HFFc6 (cell line): Measurements from ENCODE around the gene SPEF2. TPM values are rescaled to one million over a fixed set of nuclear protein-coding genes. Genes with fewer than 3 reads are reported as not detected.
"Not testable (repeated sequence)": the region's sequence is repeated elsewhere in the genome, so short reads cannot be mapped to it uniquely, and the experiment has no call there.

Source experiments
- DNase-seq: peaks from one replicate; pipeline ENCODE4 v3.0.0-alpha.2; 2018
- H3K27ac Mint-ChIP-seq: 2 replicates; pipeline ENCODE4 v1.8.0; 2020; ENCODE audit warnings: mild to moderate bottlenecking, mixed read lengths
- H3K27me3 Mint-ChIP-seq: 2 replicates; pipeline ENCODE4 v1.8.0; 2021; ENCODE audit warnings: mild to moderate bottlenecking, moderate library complexity, mixed read lengths; ENCODE audit not compliant: insufficient read depth
- H3K36me3 Mint-ChIP-seq: 2 replicates; pipeline ENCODE4 v1.8.0; 2021; ENCODE audit warnings: low read depth, mixed read lengths
- H3K4me1 Mint-ChIP-seq: 2 replicates; pipeline ENCODE4 v1.8.0; 2020; ENCODE audit warnings: low read depth, mixed read lengths
- H3K4me3 Mint-ChIP-seq: 2 replicates; pipeline ENCODE4 v1.8.0; 2020; ENCODE audit warnings: mild to moderate bottlenecking, moderate library complexity, mixed read lengths
- H3K9me3 Mint-ChIP-seq: 2 replicates; pipeline ENCODE4 v1.8.0; 2020; ENCODE audit warnings: mild to moderate bottlenecking, mixed read lengths
- total RNA-seq, 6 experiments: library from RNA; stranded (reverse); fragmentation: NEBNext Ultra II Directional; extraction: Animal tissue kit (Norgen Biotek cat#: 25700); gene quantifications; 2 replicates in 1 of 6; 3 replicates in 5 of 6; pipeline ENCODE4 v1.2.3, GENCODE V29; 2021
- TF ChIP-seq, protein P1 (sequence below): fragments of 200-600 bp; sonication (generic); IDR thresholded peaks from 2 replicates; pipeline ENCODE4 v1.5.0; 2021; ENCODE audit warnings: antibody characterized with exemption, mild to moderate bottlenecking

The SPEF2 gene
- total RNA-seq, 6 experiments from 2014 or later, result 1.5 to 4.0 (median 2.3) TPM

DNA sequence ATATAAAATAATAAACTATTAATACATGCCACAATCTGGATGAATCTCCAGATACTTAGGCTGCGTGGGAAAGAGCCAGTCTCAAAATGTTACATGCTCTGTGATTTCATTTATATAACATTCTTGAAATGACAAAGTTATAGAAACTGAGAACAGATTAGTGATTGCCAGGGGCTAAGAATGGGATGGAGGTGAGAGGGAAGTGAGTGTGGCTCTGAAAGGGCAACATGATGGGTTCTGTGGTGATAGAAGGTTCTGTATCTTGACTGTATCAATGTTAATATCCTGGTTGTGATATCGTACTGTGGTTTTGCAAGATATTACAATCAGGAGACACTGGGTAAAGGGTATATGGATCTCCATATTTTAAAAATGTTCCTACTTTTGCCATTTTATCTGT lies 50.7 kb downstream of the SPEF2 start:
- Mint-ChIP-seq H3K36me3 (no peaks in the 10 kb centered on the region), H3K27ac (no peak overlapping the region), H3K9me3 (no peaks in the 10 kb centered on the region), H3K4me1 (peaks cover 9% of the 10 kb centered on the region; the same call in 1 of the 2 replicates), H3K27me3 (no peaks in the 10 kb centered on the region), H3K4me3 (no peak overlapping the region)
- TF ChIP-seq, protein P1, sequence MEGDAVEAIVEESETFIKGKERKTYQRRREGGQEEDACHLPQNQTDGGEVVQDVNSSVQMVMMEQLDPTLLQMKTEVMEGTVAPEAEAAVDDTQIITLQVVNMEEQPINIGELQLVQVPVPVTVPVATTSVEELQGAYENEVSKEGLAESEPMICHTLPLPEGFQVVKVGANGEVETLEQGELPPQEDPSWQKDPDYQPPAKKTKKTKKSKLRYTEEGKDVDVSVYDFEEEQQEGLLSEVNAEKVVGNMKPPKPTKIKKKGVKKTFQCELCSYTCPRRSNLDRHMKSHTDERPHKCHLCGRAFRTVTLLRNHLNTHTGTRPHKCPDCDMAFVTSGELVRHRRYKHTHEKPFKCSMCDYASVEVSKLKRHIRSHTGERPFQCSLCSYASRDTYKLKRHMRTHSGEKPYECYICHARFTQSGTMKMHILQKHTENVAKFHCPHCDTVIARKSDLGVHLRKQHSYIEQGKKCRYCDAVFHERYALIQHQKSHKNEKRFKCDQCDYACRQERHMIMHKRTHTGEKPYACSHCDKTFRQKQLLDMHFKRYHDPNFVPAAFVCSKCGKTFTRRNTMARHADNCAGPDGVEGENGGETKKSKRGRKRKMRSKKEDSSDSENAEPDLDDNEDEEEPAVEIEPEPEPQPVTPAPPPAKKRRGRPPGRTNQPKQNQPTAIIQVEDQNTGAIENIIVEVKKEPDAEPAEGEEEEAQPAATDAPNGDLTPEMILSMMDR, result no peak
- no peak for DNase-seq

DNA sequence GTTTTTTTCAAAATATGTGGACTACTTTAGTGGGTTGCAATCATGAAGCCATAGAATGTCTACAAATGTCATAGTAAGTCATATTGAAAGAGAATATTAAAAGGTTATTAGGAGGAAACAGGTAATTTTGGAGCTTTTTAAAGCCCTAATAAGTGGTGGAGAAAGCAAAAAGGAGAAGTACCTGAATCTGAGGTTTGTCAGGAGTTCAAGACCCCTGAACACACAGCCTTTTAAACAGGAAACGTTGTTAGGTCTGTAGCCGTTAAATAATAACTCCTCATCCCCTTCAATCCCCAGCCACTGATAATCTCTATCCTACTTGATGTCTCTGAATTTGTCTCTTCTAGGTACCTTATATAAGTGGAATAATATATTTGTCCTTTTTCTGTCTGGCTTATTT lies 51.1 kb downstream of the SPEF2 start:
- Mint-ChIP-seq H3K4me1 (peaks cover 9% of the 10 kb centered on the region; the same call in 1 of the 2 replicates), H3K36me3 (no peaks in the 10 kb centered on the region), H3K27me3 (no peaks in the 10 kb centered on the region), H3K4me3 (no peak overlapping the region), H3K27ac (no peak overlapping the region), H3K9me3 (no peaks in the 10 kb centered on the region)
- no peak for DNase-seq
- TF ChIP-seq, protein P1, result no peak

DNA sequence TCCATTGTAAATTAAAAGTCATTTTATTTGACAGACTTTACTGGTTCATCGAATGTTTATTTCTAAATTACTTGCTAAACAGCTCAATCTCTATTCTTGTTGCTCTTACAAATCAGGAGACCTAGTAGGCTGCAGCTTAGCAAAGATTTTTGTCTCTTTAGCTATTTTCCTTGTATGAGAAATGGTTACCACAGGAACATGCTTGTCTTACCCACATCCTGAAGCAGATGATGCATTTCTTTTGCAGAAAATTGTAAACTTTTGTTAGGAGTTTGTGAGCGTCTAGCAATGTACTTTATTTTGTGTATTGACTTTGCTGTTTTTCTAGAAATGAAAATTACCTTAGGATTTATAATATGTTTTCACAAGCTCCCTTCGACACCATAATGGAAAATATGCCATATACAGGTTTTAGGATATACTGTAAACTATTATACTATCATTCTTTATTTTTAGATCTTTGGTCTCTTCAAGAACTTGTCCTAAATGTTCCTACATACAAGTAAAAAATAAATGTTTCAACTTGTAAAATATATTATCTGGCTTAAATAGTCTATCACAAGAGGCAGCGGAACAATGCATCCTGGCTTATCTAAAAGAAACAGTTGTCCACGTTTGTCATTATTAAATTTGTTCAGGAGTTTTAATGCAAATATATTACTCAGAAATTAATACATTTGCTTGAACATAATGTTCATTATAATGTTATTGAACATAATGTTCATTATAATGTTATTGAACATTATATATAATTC lies 54.1 kb downstream of the SPEF2 start:
- no peak for DNase-seq
- Mint-ChIP-seq H3K27me3 (no peaks in the 10 kb centered on the region; the same call in 1 of the 2 replicates), H3K36me3 (no peaks in the 10 kb centered on the region), H3K4me3 (no peak overlapping the region), H3K27ac (no peak overlapping the region), H3K9me3 (no peaks in the 10 kb centered on the region), H3K4me1 (no peaks in the 10 kb centered on the region)
- TF ChIP-seq, protein P1, result no peak

DNA sequence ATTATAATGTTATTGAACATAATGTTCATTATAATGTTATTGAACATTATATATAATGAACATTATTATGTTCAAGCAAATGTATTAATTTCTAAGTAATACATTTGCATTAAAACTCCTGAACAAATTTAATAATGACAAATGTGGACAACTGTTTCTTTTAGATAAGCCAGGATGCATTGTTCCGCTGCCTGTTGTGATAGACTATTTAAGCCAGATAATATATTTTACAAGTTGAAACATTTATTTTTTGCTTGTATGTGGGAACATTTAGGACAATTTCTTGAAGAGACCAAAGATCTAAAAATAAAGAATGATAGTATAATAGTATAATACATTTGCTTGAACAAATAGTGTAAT lies 54.6 kb downstream of the SPEF2 start:
- H3K27ac Mint-ChIP-seq, H3K36me3 Mint-ChIP-seq: not testable (repeated sequence)

DNA sequence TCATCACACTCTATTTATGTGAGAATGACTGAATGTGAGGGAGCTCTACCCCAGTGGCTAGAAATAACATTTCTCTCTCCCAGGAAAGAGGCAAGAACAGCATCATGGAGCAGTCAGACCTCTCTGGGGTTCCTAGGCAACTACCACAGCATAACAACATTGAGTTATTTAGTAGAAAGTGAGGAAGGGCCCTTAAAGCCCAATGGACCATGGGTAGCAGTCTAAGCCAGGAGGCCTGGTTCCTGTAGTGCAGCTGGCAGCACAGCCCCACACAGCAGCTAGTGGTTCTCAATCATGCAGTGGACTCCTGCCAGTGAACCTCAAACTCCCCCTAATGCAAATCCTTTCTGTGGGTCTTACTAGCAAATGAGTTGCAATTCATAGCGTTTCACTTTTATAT lies 55.3 kb downstream of the SPEF2 start:
- H3K4me1 Mint-ChIP-seq, result no peaks in the 10 kb centered on the region
- DNase-seq, result no peak
- H3K9me3 Mint-ChIP-seq, result no peaks in the 10 kb centered on the region
- no peak overlapping the region for H3K4me3 Mint-ChIP-seq
- H3K27ac Mint-ChIP-seq, result no peak overlapping the region
- H3K27me3 Mint-ChIP-seq, result no peaks in the 10 kb centered on the region; the same call in 1 of the 2 replicates
- TF ChIP-seq, protein P1, result no peak
- H3K36me3 Mint-ChIP-seq, result no peaks in the 10 kb centered on the region

More for the DNA sequence above, 54.6 kb downstream of the SPEF2 start:
- H3K4me1 Mint-ChIP-seq, H3K9me3 Mint-ChIP-seq, DNase-seq, H3K27me3 Mint-ChIP-seq, H3K4me3 Mint-ChIP-seq: not testable (repeated sequence)

DNA sequence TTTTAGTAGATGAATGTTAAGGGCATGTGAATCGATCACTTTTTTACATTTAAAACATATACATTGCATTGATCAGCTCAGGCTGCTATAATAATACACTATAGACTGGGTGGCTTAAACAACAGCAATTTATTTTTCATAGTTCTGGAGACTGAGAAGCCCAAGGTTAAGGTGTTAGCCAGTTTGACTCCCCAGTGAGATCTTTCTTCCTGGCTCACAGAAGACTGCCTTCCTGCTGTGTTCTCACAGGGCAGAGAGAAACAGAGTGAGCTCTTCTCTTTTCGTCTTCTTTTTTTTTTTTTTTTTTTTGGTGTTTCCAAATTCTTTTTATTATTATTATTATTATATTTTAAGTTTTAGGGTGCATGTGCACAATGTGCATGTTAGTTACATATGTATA lies 56.4 kb downstream of the SPEF2 start:
- DNase-seq, result no peak
- Mint-ChIP-seq H3K27ac (no peak overlapping the region), H3K36me3 (no peaks in the 10 kb centered on the region), H3K9me3 (no peaks in the 10 kb centered on the region), H3K4me1 (no peaks in the 10 kb centered on the region), H3K27me3 (peaks cover under 1% of the 10 kb centered on the region; the same call in 1 of the 2 replicates), H3K4me3 (no peak overlapping the region)
- TF ChIP-seq, protein P1, result no peak
